SHP77 treated with DMSO at 0.1 percent for 48 hours (cell line): Measurements from ENCODE around the gene GRM2.
A peak's percentile ranks its signal among the peaks of the same experiment; 100 is the strongest.

Source experiments
- DNase-seq: peaks from one replicate; lab custom pipeline; 2025; lab: John Stamatoyannopoulos, UW

Gene GRM2

DNA sequence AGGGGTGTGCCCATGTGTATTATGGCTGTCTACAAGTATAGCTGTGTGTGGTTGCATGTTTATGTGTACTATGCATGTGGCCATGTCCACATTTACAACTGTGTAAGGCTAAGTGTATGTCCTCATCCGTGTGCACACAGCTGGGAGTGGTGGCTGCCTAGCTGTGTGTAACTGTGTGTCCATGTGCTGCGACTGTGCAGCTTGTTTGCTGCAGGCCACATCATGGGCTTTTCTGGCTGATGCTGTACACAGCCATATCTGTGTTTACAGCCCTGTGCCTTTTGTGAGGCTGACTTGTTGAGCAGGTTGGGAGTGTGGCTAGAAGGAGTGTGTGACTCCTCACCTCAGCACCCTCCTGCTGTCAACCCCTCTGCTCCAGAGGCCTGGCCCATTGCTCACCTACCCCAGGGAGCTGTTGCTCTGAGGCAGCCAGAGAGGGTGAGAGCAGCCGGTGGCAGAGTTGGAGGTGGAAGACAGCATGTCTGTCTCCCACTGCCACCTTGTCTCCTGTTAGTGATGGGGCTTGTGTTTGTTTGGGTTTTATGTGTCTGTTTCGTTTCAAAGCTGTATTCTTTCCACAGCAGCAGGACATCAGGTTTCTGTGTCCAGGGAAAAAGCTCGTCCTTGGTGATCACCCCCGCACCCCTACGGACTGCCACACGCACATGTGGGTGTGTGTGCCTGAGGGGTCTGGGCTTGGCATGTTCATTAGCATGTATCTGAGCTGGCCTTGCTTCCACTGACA, 1.4 kb upstream of the GRM2 start:
- no peak for DNase-seq

DNA sequence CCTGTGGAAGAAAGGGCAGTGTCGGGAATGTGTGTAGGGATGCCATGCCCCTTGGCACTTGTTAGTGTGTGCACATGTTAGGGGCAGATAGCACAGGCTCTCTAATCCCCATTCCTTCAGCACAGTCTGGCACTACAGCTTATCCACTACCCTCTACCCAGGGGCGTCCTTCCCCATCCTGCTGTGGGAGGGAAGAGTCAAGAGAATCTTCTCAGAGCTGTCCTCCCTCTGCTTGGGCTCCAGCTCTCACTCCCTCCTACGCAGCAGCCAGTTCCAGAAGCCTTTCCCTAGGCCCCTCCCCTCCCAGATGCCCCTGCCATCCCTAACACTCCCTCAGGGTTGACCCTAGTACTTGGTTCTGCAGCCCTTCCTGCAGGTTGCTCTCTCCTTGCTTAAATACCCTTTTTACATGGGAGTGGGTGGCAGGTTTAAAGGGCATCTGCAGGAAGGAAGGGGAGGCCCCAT, 815 bp upstream of the GRM2 start:
- no peak for DNase-seq

DNA sequence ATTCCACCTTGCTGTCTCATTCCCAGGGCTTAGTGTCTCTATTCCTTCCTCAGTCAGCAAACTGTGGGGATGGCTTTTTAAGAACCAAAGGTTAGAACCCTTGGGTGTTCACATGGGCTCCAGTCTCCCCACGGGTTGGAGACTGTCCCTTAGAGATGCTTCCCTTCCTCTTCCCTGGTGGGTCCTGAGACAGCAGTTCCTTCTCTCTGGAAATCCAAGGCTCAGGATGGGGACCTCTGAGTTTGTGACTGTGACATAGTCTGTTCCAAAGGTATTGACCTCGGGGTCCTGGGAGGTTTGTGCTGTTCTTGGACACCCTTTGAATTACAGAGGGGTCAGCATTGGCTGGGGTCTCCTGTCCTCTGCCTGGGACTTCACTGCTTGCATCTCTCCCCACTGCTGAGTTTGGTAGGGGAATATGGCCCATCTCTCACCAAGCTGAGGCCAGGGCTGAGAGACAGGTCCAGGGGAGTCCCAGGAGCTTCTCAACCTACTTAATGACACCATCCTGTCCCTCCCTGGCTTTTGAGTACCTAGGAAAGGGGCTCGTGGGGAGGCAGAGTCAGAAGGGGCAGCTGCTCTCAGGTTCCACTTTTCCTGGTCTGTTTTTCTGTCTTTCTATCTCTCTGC, 1.5 kb downstream of the GRM2 start:
- no peak for DNase-seq

DNA sequence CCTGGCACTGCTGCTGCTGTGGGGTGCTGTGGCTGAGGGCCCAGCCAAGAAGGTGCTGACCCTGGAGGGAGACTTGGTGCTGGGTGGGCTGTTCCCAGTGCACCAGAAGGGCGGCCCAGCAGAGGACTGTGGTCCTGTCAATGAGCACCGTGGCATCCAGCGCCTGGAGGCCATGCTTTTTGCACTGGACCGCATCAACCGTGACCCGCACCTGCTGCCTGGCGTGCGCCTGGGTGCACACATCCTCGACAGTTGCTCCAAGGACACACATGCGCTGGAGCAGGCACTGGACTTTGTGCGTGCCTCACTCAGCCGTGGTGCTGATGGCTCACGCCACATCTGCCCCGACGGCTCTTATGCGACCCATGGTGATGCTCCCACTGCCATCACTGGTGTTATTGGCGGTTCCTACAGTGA, 2.1 kb downstream of the GRM2 start:
- no peak for DNase-seq

DNA sequence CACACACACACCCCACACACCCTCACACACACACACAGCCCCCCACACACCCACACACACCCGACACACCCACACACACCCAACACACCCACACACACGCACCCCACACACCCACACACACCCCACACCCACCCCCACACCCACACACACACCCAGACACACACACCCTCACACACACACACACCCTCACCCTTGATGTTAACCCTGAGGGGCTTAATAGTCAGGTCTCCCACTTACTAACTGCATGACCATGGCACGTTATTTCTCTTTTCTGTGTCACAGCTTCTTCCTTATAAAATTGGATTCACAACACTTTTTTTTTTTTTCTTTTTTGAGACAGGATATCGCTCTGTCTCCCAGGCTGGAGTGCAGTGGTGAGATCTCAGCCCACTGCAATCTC, 2.8 kb downstream of the GRM2 start:
- no peak for DNase-seq

DNA sequence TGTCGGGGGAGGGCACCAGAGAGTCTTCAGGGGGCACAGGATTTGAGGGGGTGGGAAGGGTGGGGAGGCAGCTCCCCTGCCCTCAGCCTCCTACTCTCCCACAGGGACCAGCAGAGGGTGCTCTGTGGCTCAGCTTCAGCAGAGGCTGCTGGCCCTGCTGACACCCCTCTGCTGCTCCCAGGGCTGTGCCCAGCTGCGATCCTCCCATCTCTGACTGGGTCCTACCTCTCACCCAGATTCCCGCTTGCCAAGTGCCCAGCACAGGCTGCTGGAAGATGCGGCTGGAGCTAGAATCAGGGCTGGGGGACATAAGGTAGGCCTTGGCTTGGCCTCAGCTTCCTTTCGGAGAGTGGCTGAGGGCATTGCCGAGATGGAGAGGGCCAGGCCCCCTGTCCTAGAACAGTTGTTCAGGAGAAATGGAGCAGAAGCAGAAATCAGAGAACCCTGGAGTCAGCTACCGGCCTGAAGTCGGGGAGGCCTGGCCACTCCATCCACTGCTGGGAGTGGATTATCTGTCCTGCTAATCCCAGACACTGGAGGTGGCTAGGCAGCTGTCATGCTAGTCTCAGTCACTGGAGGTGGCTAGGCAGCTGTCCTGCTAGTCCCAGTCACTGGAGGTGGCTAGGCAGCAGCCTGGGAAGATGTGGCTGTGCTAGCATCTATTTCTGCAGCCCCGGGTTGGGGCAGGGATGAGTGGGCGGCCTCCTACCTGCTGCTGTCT, 3.9 kb downstream of the GRM2 start:
- no peak for DNase-seq

DNA sequence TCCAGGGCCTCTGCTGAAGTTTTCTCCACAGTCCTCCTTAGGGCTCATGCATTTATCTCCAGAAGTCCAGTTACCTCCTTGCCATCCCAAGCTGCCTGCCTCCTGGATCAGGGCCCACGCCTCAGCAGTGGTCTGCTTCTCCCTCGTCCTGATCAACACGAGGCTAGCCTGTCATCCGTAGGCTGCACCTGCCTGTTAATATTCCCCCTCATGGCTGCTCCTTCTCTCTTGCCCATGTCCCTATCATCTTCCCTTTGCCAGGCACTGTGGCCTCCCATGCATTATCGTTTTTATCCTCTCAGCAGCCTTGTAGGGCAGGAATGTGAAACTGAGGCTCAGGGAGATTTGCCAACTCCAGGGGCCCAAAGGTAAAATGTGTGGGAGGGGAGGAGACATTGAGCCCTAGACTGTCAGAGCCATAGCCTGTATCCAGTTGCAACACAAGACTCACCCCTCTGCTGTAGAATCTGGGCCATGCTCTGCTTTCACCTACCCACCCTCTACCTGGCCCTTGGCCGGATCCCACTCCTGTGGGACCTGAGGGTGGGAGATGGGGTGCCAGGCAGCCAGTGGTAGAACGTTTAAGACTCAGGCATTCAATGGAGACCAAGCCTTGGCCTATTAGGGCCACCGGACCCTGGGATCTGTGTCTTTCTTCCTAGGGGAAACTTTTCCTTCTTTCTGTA, 4.6 kb downstream of the GRM2 start:
- no peak for DNase-seq

DNA sequence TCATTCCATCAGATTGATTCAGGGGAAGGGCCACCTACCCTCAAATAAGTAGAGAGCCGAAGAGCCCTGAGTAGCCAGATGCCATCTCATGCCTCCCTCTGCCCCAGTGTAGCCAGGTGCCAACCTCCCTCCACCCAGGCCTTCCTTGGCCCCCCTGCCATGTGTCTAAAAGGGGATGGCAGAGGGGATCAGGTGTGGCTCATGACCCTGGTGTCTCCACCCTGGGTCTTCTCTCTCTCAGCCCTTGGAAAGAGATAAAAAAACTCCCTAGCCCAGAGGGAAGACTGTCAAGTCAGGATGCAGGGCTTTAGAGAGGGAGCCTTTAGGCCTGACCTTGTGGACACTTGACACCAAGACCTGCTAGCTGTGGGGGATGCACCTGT, 5.2 kb downstream of the GRM2 start:
- no peak for DNase-seq

DNA sequence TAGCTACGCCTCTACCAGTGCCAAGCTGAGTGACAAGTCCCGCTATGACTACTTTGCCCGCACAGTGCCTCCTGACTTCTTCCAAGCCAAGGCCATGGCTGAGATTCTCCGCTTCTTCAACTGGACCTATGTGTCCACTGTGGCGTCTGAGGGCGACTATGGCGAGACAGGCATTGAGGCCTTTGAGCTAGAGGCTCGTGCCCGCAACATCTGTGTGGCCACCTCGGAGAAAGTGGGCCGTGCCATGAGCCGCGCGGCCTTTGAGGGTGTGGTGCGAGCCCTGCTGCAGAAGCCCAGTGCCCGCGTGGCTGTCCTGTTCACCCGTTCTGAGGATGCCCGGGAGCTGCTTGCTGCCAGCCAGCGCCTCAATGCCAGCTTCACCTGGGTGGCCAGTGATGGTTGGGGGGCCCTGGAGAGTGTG, 5.7 kb downstream of the GRM2 start:
- no peak for DNase-seq

DNA sequence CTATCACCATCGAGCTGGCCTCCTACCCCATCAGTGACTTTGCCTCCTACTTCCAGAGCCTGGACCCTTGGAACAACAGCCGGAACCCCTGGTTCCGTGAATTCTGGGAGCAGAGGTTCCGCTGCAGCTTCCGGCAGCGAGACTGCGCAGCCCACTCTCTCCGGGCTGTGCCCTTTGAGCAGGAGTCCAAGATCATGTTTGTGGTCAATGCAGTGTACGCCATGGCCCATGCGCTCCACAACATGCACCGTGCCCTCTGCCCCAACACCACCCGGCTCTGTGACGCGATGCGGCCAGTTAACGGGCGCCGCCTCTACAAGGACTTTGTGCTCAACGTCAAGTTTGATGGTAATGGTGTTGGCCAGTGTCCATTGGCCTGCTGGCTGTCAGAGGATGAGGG, 6.1 kb downstream of the GRM2 start:
- DNase-seq: no peak

DNA sequence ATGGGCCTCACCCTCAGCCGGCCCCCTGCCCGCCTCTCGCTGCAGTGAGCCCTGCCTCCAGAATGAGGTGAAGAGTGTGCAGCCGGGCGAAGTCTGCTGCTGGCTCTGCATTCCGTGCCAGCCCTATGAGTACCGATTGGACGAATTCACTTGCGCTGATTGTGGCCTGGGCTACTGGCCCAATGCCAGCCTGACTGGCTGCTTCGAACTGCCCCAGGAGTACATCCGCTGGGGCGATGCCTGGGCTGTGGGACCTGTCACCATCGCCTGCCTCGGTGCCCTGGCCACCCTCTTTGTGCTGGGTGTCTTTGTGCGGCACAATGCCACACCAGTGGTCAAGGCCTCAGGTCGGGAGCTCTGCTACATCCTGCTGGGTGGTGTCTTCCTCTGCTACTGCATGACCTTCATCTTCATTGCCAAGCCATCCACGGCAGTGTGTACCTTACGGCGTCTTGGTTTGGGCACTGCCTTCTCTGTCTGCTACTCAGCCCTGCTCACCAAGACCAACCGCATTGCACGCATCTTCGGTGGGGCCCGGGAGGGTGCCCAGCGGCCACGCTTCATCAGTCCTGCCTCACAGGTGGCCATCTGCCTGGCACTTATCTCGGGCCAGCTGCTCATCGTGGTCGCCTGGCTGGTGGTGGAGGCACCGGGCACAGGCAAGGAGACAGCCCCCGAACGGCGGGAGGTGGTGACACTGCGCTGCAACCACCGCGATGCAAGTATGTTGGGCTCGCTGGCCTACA, 8.5 kb downstream of the GRM2 start:
- no peak for DNase-seq

DNA sequence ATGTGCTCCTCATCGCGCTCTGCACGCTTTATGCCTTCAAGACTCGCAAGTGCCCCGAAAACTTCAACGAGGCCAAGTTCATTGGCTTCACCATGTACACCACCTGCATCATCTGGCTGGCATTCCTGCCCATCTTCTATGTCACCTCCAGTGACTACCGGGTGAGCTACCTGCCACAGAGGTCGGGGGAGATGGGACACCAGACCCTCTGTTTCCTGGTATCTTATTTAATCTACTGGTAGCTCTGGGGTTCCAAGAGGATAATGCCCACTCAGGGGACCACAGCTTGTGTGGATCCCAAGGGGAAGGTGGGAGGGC, 9.1 kb downstream of the GRM2 start:
- no peak for DNase-seq

DNA sequence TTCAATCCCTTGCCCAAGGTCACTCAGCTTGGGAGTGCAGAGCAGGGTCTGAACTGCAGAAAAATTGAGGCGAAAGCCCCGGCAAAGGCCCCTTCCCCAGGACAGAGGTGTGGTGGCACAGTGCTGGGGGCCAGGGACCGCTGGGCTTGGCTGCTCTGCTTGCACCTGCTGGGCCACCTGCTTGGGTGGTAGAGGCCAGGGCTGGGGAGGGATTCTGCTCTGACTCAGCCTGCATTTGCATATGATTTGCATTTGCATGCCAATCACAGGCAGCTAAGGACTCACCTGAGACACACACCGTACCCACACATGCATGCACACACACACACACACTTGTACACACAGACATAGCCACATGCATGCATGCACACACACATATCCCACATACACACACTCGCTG, 9.9 kb downstream of the GRM2 start:
- no peak for DNase-seq

DNA sequence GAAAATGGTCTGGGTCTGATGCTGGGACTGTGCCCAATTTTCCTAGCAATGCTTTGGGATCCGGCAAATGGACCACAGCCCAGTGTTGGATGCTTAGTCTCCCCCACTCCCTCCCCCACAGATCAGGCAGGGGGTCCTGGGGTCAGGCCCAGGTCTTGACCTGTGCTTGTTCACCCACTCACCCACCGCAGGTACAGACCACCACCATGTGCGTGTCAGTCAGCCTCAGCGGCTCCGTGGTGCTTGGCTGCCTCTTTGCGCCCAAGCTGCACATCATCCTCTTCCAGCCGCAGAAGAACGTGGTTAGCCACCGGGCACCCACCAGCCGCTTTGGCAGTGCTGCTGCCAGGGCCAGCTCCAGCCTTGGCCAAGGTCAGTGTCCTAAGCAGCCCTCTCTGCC, 10.6 kb downstream of the GRM2 start:
- no peak for DNase-seq

DNA sequence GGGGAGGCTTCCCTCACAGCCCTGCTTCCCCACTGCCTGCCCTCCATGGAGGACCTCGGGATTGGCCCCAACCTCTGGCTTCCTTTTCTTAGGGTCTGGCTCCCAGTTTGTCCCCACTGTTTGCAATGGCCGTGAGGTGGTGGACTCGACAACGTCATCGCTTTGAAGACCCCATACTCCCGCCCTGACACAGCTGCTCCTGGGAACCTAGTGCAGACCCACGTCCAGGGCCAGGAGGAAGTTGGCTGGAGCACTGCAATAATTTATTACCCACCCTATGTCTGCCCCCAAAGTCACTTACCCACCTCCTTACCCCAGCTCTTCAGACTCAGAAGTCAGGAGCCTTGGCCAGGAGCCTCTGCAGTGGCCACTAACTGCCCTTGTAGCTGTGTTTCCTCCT, 11.1 kb downstream of the GRM2 start:
- DNase-seq: no peak

DNA sequence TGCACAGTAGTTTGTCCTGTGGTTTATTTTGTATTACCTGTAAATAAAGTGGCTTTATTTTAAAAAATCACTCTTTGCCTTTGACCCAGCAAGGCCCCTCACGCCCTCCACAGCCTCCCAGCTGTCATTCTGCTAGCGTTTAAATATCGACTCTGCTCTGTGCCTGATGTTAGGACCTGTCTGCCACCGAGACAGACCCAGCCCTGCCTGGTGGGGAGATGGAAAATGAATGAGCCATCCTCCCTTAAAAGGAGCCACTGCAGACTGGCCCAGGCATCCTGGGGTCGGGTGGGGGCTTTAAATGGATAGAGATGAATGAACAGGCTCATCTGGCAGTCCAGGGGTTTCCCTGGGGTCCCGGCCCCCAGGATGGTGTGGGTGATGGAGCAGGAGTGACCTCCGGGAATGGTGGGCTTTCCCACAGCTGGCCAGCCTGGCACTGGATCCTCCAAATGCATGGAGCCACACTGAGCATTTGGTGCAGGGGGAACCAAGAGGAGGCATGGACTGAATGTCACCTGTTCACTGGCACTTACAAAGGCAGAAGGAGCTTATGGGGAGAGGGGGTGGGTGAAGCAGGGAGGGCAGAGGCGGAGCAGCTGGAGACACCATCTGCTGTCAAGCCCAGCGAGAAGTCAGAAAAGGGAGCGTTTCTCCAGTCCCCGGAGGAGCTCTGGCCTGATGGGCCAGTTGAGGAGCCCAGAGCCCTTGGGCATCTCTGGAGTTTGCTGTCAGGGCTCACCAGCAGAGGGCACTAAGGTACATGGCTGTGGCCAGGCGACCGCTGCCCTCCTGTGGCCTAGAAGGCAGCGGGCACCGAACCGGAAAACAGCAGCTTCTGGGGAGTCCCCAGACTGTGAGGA, 11.9 kb downstream of the GRM2 start:
- peak; percentile 58 for DNase-seq

DNA sequence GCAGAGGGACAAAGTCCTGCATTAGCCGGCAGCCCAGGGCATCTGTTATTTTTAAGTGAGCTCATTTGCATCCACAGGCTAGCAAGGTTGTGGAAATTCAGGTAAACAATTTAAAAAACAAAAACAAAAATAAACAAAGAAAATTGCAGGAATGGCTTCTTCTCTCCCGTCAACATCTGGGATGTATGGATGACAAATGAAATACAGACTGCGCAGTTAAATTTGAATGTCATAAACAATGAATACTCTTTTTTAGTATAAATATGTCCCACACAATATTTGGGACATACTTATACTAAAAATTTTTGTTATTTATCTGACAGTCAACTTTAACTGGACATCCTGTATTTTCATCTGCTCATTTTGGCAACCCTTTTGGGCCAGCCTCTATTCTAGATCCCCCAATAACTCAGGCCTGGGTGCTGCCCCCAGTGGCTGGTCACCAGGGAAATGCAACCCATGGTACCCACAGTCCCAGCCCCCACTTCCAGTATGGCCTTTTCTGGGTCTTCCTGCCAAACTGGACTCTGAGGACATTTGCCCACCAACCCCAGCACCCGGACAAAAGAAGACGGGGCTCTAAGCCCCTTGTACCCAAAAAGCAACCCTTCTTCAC, 12.7 kb downstream of the GRM2 start:
- DNase-seq: no peak

DNA sequence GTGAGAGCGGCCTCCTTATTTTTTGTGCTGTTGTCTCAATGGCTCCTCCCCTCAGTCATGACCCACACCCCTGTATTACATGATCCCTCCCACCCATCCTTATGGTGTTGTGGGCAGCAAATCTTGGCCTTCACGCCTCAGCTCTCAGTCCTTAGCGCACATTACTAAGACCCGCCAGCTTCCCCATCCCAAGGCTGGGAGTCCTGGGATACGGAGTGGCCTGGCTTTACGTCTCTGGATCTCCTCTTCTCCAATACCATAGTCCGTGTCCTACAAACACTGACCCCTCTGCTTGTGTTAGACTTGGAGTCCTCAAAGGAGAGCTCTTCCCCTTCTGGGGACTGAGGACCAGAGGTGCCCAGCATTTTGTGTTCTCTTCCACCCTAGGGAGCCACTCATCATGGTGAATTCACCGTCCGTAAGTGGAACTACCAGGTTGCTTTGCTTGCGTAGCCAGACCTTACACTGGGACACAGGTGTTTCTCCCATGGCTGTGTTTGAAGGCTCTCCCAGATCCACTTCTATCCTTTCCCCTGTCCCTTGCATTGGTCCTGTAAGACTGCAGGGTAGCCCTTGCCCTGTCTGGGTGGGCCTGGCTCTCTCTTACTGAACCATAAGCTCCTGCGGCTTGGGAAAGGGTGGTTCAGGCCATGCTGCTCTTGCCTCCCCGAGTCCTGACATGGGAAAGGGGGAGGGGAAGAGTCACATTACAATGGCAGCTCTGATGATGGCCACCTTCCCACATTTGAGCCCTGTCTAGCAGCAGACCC, 13.6 kb downstream of the GRM2 start:
- DNase-seq: no peak

DNA sequence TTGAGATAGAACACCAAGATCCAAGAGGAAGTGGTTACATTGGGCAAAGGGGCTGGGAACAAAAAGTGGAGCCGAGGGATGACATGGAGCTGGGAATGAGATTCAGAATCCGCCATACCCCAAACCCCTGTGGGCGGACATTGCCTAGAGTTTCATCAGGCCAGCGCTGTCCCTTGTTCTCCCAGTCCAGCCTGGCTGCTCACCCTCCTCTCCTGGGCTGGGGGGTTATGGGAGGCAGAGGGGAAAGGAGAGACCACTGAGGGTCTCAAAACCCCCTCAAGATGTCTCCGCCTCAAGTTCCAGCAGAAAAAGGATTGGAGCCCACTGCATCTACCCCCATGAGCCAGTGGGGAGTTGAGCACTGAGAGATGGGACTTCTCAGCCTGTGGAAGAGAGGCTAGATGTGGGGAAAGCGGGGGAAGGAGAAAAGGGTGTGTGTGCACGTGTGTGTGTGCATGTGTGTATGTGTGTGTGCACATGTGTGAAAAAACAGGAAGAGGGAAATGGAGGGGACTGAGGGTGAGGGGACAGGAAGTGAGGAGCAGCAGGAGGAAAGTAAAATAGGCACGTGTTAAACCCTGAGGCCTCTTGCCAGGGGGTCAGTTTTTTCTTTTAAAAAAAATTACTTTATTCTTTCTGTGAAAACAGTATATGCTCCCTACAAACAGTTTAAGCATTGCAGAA, 14.3 kb downstream of the GRM2 start:
- DNase-seq: no peak
